K562 (cell line): ENCODE measurements around the gene CRX. TPM values are rescaled to one million over a fixed set of nuclear protein-coding genes. Genes with fewer than 3 reads are reported as not detected.

Experiments
- ATAC-seq: fragments of 200-7000 bp; cut with Tn5 transposase; 3 replicates; pipeline ENCODE4 v1.9.1; 2020; ENCODE audit warnings: moderate library complexity
- BruUV-seq: library from RNA; stranded (reverse); fragments of 400-500 nt; replicated peaks from 2 replicates; lab custom pipeline; 2021; lab: Mats Ljungman, UMichigan
- CTCF ChIA-PET: fragments of 300-600 bp; formaldehyde crosslinking; extraction: SDS; loops from one replicate; lab custom pipeline; 2021; ENCODE audit warnings: low intra/inter-chr PET ratio; lab: Yijun Ruan, JAX
- POLR2A ChIA-PET: fragments of 300-600, 350-650 bp; sonication (Branson Sonifier 250); formaldehyde crosslinking; extraction: SDS; loops from one replicate; lab custom pipeline; 2021; ENCODE audit warnings: antibody characterized with exemption, inconsistent platforms; lab: Yijun Ruan, JAX
- DNase-seq, 4 experiments: peaks; one replicate each; pipeline versions ENCODE4 v3.0.0 to v3.0.0-alpha.2; 2011 to 2018; ENCODE audit warnings: low spot score in 3 of 4, mixed read lengths in 3 of 4; ENCODE audit errors: extremely low read depth in 1 of 4
- FAIRE-seq: peaks from 2 replicates; lab custom pipeline; 2011; peaks lifted over from hg19 to GRCh38; lab: Jason Lieb, UNC
- H2AFZ ChIP-seq: 2 replicates; pipeline ENCODE4 v1.6.0; 2011; ENCODE audit warnings: low read depth, low read length, control low read depth, inconsistent platforms
- H3K27ac ChIP-seq: fragments of 200-600 bp; 3 replicates; pipeline ENCODE4 v1.8.0; 2011; ENCODE audit warnings: low read depth, mild to moderate bottlenecking, control low read depth, inconsistent platforms, low read length, moderate library complexity, mixed read lengths; ENCODE audit errors: extremely low read depth
- H3K27me3 ChIP-seq, 2 experiments: fragments of 300-600 bp in 1 of 2; 2 replicates in 1 of 2; 3 replicates in 1 of 2; pipeline versions ENCODE4 v1.6.0 to v1.8.0; 2011; ENCODE audit warnings: inconsistent platforms in 2 of 2, low read length in 2 of 2, mild to moderate bottlenecking in 1 of 2, mixed read lengths in 1 of 2, moderate library complexity in 1 of 2; ENCODE audit not compliant: control insufficient read depth in 2 of 2, insufficient read depth in 2 of 2
- H3K36me3 ChIP-seq: fragments of 300-600 bp; 3 replicates; pipeline ENCODE4 v1.8.0; 2011; ENCODE audit warnings: mild to moderate bottlenecking, low read length, inconsistent platforms; ENCODE audit not compliant: control insufficient read depth, insufficient read depth
- H3K4me1 ChIP-seq, 2 experiments: fragments of 200-600 bp in 1 of 2; replicated peaks in 1 of 2; 2 replicates in 1 of 2; 3 replicates in 1 of 2; pipeline versions ENCODE4 v1.5.1 to v1.8.0; 2011; ENCODE audit warnings: inconsistent platforms in 2 of 2, low read length in 2 of 2, mild to moderate bottlenecking in 1 of 2, mixed read lengths in 1 of 2, moderate library complexity in 1 of 2; ENCODE audit not compliant: control insufficient read depth in 2 of 2, insufficient read depth in 2 of 2
- H3K4me2 ChIP-seq: 2 replicates; pipeline ENCODE4 v1.6.1; 2011; ENCODE audit warnings: low read length, control low read depth, inconsistent platforms, mixed read lengths; ENCODE audit not compliant: insufficient read depth
- H3K4me3 ChIP-seq: fragments of 200-600 bp; sonication (generic), shearing (Covaris generic); 2 replicates; pipeline ENCODE4 v1.5.1; 2016; ENCODE audit warnings: control low read depth, inconsistent platforms
- H3K79me2 ChIP-seq: fragments of 200-600 bp; 3 replicates; pipeline ENCODE4 v1.8.0; 2011; ENCODE audit warnings: low read length, inconsistent platforms; ENCODE audit not compliant: control insufficient read depth, insufficient read depth
- H3K9ac ChIP-seq, 2 experiments: 2 replicates each; pipeline versions ENCODE4 v1.6.0 to v1.6.1; 2011; ENCODE audit warnings: low read depth in 2 of 2, low read length in 2 of 2, control low read depth in 1 of 2, inconsistent platforms in 1 of 2, mild to moderate bottlenecking in 1 of 2, mixed read lengths in 1 of 2; ENCODE audit not compliant: insufficient read depth in 1 of 2
- H3K9me1 ChIP-seq: one replicate; pipeline ENCODE4 v1.6.0; 2011; ENCODE audit warnings: inconsistent platforms, mild to moderate bottlenecking, low read length, moderate library complexity; ENCODE audit not compliant: control insufficient read depth, insufficient read depth
- H3K9me3 ChIP-seq: replicated peaks from 2 replicates; pipeline ENCODE4 v1.5.1; 2011; ENCODE audit warnings: low read depth, low read length, inconsistent platforms; ENCODE audit not compliant: control insufficient read depth, insufficient read depth
- H4K20me1 ChIP-seq: replicated peaks from 2 replicates; pipeline ENCODE4 v1.6.1; 2011; ENCODE audit warnings: low read length, inconsistent platforms, mixed read lengths; ENCODE audit not compliant: control insufficient read depth, insufficient read depth
- CCAR2 ChIP-seq: fragments of 200-400 bp; formaldehyde crosslinking; IDR thresholded peaks from 2 replicates; pipeline ENCODE4 v1.6.1; 2017; ENCODE audit warnings: mild to moderate bottlenecking, low read depth, low read length
- HDAC3 ChIP-seq: fragments of 450-650 bp; IDR thresholded peaks from 2 replicates; pipeline ENCODE4 v1.6.1; 2018; ENCODE audit warnings: borderline replicate concordance, mild to moderate bottlenecking, moderate library complexity; ENCODE audit not compliant: partially characterized antibody
- HLTF ChIP-seq: fragments of 450-650 bp; IDR thresholded peaks from 2 replicates; pipeline ENCODE4 v1.6.1; 2016
- KDM4B ChIP-seq, 2 experiments: fragments of 450-650 bp in 1 of 2; sonication (generic) in 1 of 2; IDR thresholded peaks; 2 replicates each; pipeline ENCODE4 v1.6.1; 2016 to 2017; ENCODE audit warnings: borderline replicate concordance in 2 of 2, antibody characterized with exemption in 1 of 2, low read depth in 1 of 2, mild to moderate bottlenecking in 1 of 2
- NFRKB ChIP-seq: fragments of 450-650 bp; IDR thresholded peaks from 2 replicates; pipeline ENCODE4 v1.6.1; 2016; ENCODE audit warnings: low read depth
- POLR2AphosphoS2 ChIP-seq: IDR thresholded peaks from 2 replicates; pipeline ENCODE4 v1.6.1; 2012; ENCODE audit warnings: low read length, improper control_type of control experiment
- SIRT6 ChIP-seq: IDR thresholded peaks from one replicate; pipeline ENCODE4 v1.6.1; 2012; ENCODE audit warnings: low read depth, mild to moderate bottlenecking, control low read depth, inconsistent platforms, low read length, moderate library complexity
- SREBF1 ChIP-seq: fragments of 150-350 bp; IDR thresholded peaks from 2 replicates; pipeline ENCODE4 v1.6.1; 2014; ENCODE audit warnings: antibody characterized with exemption, low read depth, low read length, borderline replicate concordance
- ZNF232 ChIP-seq: sonication (generic); formaldehyde crosslinking; IDR thresholded peaks from 2 replicates; pipeline ENCODE4 v1.8.0; 2022; ENCODE audit warnings: mild to moderate bottlenecking, missing genetic modification reagents
- ZNF75A ChIP-seq: fragments of 450-650 bp; formaldehyde crosslinking; IDR thresholded peaks from 2 replicates; pipeline ENCODE4 v1.4.0; 2020; ENCODE audit warnings: mild to moderate bottlenecking
- WGBS: fragments of 100-300 bp; shearing (Covaris generic); methylation state at CpG from one replicate; pipeline ENCODE4 v1.1.6; 2016; ENCODE audit warnings: low coverage, mixed read lengths; ENCODE audit not compliant: insufficient coverage; ENCODE audit errors: missing lambda C conversion rate; 5-methylcytosine and 5-hydroxymethylcytosine counted together
- in situ Hi-C: fragments of 300-500 bp; cut with MboI; formaldehyde crosslinking; loops from 4 replicates; pipeline ENCODE4 v1.15.0; 2018; ENCODE audit warnings: inconsistent platforms, mixed read lengths
- intact Hi-C: fragments of 100-400 bp; cut with micrococcal nuclease; formaldehyde crosslinking; loops from 2 replicates; pipeline ENCODE4 v1.14.2; 2022
- polyA plus RNA-seq, 8 experiments: library from polyadenylated mRNA; depleted of rRNA in 4 of 8; stranded (reverse) in 5 of 8; unstranded in 3 of 8; fragments of >200 nt; fragmentation: Nextera tagmentation in 2 of 8; fragmentation: Illumina TruSeq in 1 of 8; extraction: Ambion mirVana in 2 of 8; extraction: Trizol in 1 of 8; gene quantifications; 2 replicates each; pipeline versions ENCODE4 v1.2.1 to v1.2.3, GENCODE V29; 2011 to 2014; ENCODE audit warnings: inconsistent platforms in 1 of 8, missing spikeins in 1 of 8
- total RNA-seq, 7 experiments: library from RNA; depleted of rRNA in 6 of 7; stranded (reverse); fragments of >200 nt in 6 of 7; fragmentation: Illumina TruSeq in 2 of 7; extraction: Trizol in 2 of 7; gene quantifications; 2 replicates each; pipeline versions ENCODE4 v1.2.1 to v1.2.3, GENCODE V29; 2011 to 2021; ENCODE audit warnings: low replicate concordance in 1 of 7
- TF ChIP-seq, protein P1 (sequence below): fragments of 450-650 bp; IDR thresholded peaks from 2 replicates; pipeline ENCODE4 v1.6.1; 2017; ENCODE audit warnings: antibody characterized with exemption, mild to moderate bottlenecking

The CRX gene
- total and polyA plus RNA-seq, 9 of the 15 experiments (the other 6 are each of a cell fraction or from before 2014, with no cell fraction given), result 0.01 TPM; not detected in 8

DNA sequence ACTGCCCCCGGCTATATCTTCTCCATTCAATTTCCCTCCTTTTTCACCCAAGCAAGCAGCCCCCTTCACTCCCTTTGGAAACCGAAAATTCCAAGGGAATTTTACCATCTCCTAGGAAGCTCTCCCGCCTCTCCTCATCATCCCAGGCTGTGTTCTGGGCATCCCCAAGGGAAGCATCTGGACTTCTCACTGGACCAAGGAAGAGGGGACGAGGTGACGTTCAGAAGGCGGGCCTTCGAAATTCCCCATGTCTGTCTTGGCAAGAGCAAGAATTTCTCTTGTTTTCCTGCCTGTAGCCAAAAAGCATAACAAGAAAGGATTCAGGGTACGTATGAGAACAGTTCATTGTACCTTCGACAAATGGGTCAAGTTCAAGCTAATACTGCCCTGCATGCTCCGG is 43.4 kb downstream of the CRX start:
- Histone ChIP-seq H3K4me3 (no peak overlapping the region), H3K9me1 (no peaks in the 10 kb centered on the region), H3K79me2 (no peaks in the 10 kb centered on the region), H4K20me1 (no peaks in the 10 kb centered on the region), H3K9me3 (no peaks in the 10 kb centered on the region; the same call in 1 of the 2 replicates), H3K9ac (no peak overlapping the region), H2AFZ (no peak overlapping the region), H3K4me2 (no peak overlapping the region), H3K36me3 (no peaks in the 10 kb centered on the region), H3K27me3 (no peaks in the 10 kb centered on the region; a peak in 1 of 5 replicates), H3K27ac (no peak overlapping the region), H3K4me1 (peaks cover 0 to 3% of the 10 kb centered on the region in 2 experiments; a peak in 3 of 5 replicates)
- no peak for TF ChIP-seq ZNF232 (CRISPR knock-in tag)
- no peak for ATAC-seq
- intact Hi-C loops, result no loop called here
- ChIA-PET POLR2A (no interaction called here), CTCF (no interaction called here)
- no TSS peak for BruUV-seq
- no peak for DNase-seq
- 33% methylated on average over 9 of the region's 10 CpGs for WGBS
- in situ Hi-C loops, result no loop called here
- no peak for FAIRE-seq

DNA sequence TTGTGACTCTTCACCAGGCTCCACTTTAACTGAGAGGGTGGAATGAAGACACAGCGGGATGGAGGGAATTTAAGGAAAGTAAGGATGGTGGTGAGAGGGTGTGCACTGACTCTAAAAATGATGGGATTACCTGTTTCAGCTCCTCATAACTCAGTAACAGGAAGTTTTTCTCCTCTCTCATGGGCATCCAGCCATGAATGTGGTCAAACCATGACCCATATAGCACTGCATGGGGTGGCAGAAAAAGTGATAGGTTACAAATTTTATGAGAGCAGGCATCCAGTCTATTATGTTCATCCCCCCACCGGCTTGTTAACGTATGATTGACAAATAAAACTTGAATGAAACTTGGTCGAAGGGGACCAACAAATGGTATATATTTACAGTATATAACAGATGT is 57.2 kb downstream of the CRX start:
- intact Hi-C loops, result no loop called here
- BruUV-seq, result no TSS peak
- TF ChIP-seq CCAR2 (no peak), KDM4B (IDR thresholded peaks at IDR 0.05; ENCODE audit: borderline replicate concordance in 2 of 2, low read depth in 1 of 2) (no peak), POLR2AphosphoS2 (no peak), SIRT6 (no peak), NFRKB (no peak), HLTF (no peak), ZNF75A (CRISPR knock-in tag) (no peak), SREBF1 (no peak), HDAC3 (no peak)
- TF ChIP-seq, protein P1, sequence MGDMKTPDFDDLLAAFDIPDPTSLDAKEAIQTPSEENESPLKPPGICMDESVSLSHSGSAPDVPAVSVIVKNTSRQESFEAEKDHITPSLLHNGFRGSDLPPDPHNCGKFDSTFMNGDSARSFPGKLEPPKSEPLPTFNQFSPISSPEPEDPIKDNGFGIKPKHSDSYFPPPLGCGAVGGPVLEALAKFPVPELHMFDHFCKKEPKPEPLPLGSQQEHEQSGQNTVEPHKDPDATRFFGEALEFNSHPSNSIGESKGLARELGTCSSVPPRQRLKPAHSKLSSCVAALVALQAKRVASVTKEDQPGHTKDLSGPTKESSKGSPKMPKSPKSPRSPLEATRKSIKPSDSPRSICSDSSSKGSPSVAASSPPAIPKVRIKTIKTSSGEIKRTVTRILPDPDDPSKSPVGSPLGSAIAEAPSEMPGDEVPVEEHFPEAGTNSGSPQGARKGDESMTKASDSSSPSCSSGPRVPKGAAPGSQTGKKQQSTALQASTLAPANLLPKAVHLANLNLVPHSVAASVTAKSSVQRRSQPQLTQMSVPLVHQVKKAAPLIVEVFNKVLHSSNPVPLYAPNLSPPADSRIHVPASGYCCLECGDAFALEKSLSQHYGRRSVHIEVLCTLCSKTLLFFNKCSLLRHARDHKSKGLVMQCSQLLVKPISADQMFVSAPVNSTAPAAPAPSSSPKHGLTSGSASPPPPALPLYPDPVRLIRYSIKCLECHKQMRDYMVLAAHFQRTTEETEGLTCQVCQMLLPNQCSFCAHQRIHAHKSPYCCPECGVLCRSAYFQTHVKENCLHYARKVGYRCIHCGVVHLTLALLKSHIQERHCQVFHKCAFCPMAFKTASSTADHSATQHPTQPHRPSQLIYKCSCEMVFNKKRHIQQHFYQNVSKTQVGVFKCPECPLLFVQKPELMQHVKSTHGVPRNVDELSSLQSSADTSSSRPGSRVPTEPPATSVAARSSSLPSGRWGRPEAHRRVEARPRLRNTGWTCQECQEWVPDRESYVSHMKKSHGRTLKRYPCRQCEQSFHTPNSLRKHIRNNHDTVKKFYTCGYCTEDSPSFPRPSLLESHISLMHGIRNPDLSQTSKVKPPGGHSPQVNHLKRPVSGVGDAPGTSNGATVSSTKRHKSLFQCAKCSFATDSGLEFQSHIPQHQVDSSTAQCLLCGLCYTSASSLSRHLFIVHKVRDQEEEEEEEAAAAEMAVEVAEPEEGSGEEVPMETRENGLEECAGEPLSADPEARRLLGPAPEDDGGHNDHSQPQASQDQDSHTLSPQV, result no peak

More for the DNA sequence above, 57.2 kb downstream of the CRX start:
- Histone ChIP-seq H3K9me1 (no peaks in the 10 kb centered on the region), H3K4me3 (no peak overlapping the region), H3K4me1 (peaks cover 0 to 5% of the 10 kb centered on the region in 2 experiments; a peak in 2 of 5 replicates), H3K9me3 (peaks cover 2% of the 10 kb centered on the region; the same call in 1 of the 2 replicates), H3K36me3 (no peaks in the 10 kb centered on the region), H4K20me1 (no peaks in the 10 kb centered on the region), H3K79me2 (no peaks in the 10 kb centered on the region), H3K9ac (no peak overlapping the region), H3K27ac (no peak overlapping the region), H2AFZ (no peak overlapping the region), H3K27me3 (peaks cover 0 to 8% of the 10 kb centered on the region in 2 experiments; a peak in 3 of 5 replicates), H3K4me2 (no peak overlapping the region)
- in situ Hi-C loops, result loop anchor here (10.0 kb wide), 1 partner anchor 76 kb away; no protein-coding TSS in a partner anchor
- WGBS, result 39% methylated on average over 4 of the region's 4 CpGs
- no peak for DNase-seq
- no peak for FAIRE-seq
- ChIA-PET POLR2A (no interaction called here), CTCF (no interaction called here)
- no peak for ATAC-seq
